ENCODE measurements around the gene FBXL16.

DNA sequence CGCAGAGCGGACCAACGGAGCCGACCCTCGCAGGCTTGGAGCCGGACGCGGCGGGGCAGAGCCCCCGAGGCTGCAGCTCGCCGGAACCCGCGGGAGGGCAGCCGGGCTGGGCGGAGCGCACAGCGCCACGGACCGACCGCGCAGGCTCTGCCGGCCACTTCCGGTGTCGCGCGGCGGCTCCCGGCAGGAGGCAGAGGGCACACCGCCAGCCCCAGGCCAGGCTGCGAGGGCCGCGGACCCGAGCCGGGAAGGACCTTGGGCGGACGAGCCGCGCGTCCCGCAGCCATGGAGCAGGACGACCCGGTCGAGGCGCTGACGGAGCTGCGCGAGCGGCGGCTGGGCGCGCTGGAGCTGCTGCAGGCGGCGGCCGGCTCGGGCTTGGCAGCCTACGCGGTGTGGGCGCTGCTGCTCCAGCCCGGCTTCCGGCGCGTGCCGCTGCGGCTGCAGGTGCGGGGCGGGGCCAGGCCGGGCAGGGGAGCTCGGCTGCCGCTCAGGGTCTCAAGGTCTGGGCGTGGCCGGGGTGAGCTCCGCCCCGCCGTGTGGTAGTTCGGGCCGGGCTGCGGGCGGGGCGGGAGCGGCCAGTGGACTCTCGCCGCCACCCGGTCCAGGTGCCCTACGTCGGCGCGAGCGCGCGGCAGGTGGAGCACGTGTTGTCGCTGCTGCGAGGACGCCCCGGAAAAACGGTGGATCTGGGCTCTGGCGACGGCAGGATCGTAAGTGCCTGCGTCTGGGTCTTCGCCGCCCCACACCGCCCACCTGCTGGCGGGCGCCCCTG lies 15.6 kb upstream of the FBXL16 start, which contains the start of gene ANTKMT:
- TF ChIP-seq, protein P1, sequence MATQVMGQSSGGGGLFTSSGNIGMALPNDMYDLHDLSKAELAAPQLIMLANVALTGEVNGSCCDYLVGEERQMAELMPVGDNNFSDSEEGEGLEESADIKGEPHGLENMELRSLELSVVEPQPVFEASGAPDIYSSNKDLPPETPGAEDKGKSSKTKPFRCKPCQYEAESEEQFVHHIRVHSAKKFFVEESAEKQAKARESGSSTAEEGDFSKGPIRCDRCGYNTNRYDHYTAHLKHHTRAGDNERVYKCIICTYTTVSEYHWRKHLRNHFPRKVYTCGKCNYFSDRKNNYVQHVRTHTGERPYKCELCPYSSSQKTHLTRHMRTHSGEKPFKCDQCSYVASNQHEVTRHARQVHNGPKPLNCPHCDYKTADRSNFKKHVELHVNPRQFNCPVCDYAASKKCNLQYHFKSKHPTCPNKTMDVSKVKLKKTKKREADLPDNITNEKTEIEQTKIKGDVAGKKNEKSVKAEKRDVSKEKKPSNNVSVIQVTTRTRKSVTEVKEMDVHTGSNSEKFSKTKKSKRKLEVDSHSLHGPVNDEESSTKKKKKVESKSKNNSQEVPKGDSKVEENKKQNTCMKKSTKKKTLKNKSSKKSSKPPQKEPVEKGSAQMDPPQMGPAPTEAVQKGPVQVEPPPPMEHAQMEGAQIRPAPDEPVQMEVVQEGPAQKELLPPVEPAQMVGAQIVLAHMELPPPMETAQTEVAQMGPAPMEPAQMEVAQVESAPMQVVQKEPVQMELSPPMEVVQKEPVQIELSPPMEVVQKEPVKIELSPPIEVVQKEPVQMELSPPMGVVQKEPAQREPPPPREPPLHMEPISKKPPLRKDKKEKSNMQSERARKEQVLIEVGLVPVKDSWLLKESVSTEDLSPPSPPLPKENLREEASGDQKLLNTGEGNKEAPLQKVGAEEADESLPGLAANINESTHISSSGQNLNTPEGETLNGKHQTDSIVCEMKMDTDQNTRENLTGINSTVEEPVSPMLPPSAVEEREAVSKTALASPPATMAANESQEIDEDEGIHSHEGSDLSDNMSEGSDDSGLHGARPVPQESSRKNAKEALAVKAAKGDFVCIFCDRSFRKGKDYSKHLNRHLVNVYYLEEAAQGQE (tag by site-specific recombination; IDR thresholded peaks at IDR 0.05), result no peak
- TF ChIP-seq ZNF558 (tag by site-specific recombination; IDR thresholded peaks at IDR 0.05) (no peak), ZBTB7A (tag by site-specific recombination; IDR thresholded peaks at IDR 0.05; ENCODE audit: low read depth) (0 out of 2 replicates have a peak, but pooled peaks have one; percentile 22), ZNF274 (IDR thresholded peaks at IDR 0.05; ENCODE audit: low read length) (no peak), ZNF274 (tag by site-specific recombination; IDR thresholded peaks at IDR 0.05; ENCODE audit: borderline replicate concordance) (no peak), ZNF184 (tag by site-specific recombination; IDR thresholded peaks at IDR 0.05) (no peak)
- TF ChIP-seq, protein P2, sequence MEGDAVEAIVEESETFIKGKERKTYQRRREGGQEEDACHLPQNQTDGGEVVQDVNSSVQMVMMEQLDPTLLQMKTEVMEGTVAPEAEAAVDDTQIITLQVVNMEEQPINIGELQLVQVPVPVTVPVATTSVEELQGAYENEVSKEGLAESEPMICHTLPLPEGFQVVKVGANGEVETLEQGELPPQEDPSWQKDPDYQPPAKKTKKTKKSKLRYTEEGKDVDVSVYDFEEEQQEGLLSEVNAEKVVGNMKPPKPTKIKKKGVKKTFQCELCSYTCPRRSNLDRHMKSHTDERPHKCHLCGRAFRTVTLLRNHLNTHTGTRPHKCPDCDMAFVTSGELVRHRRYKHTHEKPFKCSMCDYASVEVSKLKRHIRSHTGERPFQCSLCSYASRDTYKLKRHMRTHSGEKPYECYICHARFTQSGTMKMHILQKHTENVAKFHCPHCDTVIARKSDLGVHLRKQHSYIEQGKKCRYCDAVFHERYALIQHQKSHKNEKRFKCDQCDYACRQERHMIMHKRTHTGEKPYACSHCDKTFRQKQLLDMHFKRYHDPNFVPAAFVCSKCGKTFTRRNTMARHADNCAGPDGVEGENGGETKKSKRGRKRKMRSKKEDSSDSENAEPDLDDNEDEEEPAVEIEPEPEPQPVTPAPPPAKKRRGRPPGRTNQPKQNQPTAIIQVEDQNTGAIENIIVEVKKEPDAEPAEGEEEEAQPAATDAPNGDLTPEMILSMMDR (tag by site-specific recombination; IDR thresholded peaks at IDR 0.05), result no peak; the same call in 1 of the 2 replicates

Data from HEK293 (cell line).